Mucosa of rectum (tissue), 2 donors: Measurements from ENCODE around the gene ZMAT5.

Experiments
- H3K27ac ChIP-seq, 2 donors: one replicate each; pipeline ENCODE4 v1.7.0; 2013; ENCODE audit warnings: inconsistent platforms in 2 of 2, low read depth in 2 of 2, low read length in 2 of 2
- H3K27me3 ChIP-seq, 2 donors: one replicate each; pipeline ENCODE4 v1.7.0; 2013; ENCODE audit warnings: low read length in 2 of 2; ENCODE audit not compliant: control insufficient read depth in 2 of 2, insufficient read depth in 2 of 2
- H3K36me3 ChIP-seq, 2 donors: one replicate each; pipeline ENCODE4 v1.7.0; 2013; ENCODE audit warnings: low read length in 2 of 2; ENCODE audit not compliant: control insufficient read depth in 2 of 2, insufficient read depth in 2 of 2
- H3K4me1 ChIP-seq, 2 donors: one replicate each; pipeline ENCODE4 v1.7.0; 2013; ENCODE audit warnings: low read length in 2 of 2, mild to moderate bottlenecking in 1 of 2; ENCODE audit not compliant: control insufficient read depth in 2 of 2, insufficient read depth in 2 of 2
- H3K4me3 ChIP-seq, 2 donors: one replicate each; pipeline ENCODE4 v1.7.0; 2013; ENCODE audit warnings: low read length in 2 of 2
- H3K9ac ChIP-seq, 2 donors: one replicate each; pipeline ENCODE4 v1.7.0; 2013; ENCODE audit warnings: low read length in 2 of 2, low read depth in 1 of 2, mild to moderate bottlenecking in 1 of 2
- H3K9me3 ChIP-seq, 2 donors: one replicate each; pipeline ENCODE4 v1.7.0; 2013; ENCODE audit warnings: low read length in 2 of 2; ENCODE audit not compliant: control insufficient read depth in 2 of 2
- donor health status: healthy.
- donor health status: Normal muscosa, but diverticular disease.

ZMAT5 gene

GRCh38 chr22:29804985-29805384 lies 38.2 kb upstream of the ZMAT5 start:
- Histone ChIP-seq H3K36me3 (peaks cover 73 to 78% of the 10 kb centered on the region in 2 donors), H3K9me3 (no peaks in the 10 kb centered on the region), H3K4me3 (no peak overlapping the region), H3K27ac (no peak overlapping the region), H3K9ac (no peak overlapping the region), H3K27me3 (no peaks in the 10 kb centered on the region), H3K4me1 (no peaks in the 10 kb centered on the region)

- no peak overlapping the region for H3K27ac ChIP-seq
- peaks cover 83 to 85% of the 10 kb centered on the region in 2 donors for H3K36me3 ChIP-seq
- no peaks in the 10 kb centered on the region for H3K9me3 ChIP-seq
- H3K4me3 ChIP-seq: no peak overlapping the region
- H3K4me1 ChIP-seq: peaks cover 6 to 8% of the 10 kb centered on the region in 2 donors
- no peaks in the 10 kb centered on the region for H3K27me3 ChIP-seq
- no peak overlapping the region for H3K9ac ChIP-seq
These were observed 36.4 kb upstream of the ZMAT5 start for GRCh38 chr22:29803190-29803589.

GRCh38 chr22:29801796-29802195 lies 35.0 kb upstream of the ZMAT5 start:
- Histone ChIP-seq H3K9ac (no peak overlapping the region), H3K27me3 (no peaks in the 10 kb centered on the region), H3K4me3 (no peak overlapping the region), H3K27ac (no peak overlapping the region), H3K4me1 (peaks cover 6 to 8% of the 10 kb centered on the region in 2 donors), H3K9me3 (no peaks in the 10 kb centered on the region), H3K36me3 (peaks cover 73 to 85% of the 10 kb centered on the region in 2 donors)

GRCh38 chr22:29801153-29801552 lies 34.3 kb upstream of the ZMAT5 start:
- Histone ChIP-seq H3K27ac (no peak overlapping the region), H3K27me3 (no peaks in the 10 kb centered on the region), H3K36me3 (peaks cover 70 to 85% of the 10 kb centered on the region in 2 donors), H3K4me1 (peaks cover 6 to 8% of the 10 kb centered on the region in 2 donors), H3K9ac (no peak overlapping the region), H3K4me3 (no peak overlapping the region), H3K9me3 (no peaks in the 10 kb centered on the region)

GRCh38 chr22:29799217-29799680 lies 32.4 kb upstream of the ZMAT5 start:
- Histone ChIP-seq H3K4me3 (peak overlapping the region in 1 of 2 donors; percentile 23), H3K9ac (no peak overlapping the region), H3K36me3 (peaks cover 55 to 72% of the 10 kb centered on the region in 2 donors), H3K9me3 (no peaks in the 10 kb centered on the region), H3K27ac (peak overlapping the region; percentile 55 to 56), H3K27me3 (no peaks in the 10 kb centered on the region), H3K4me1 (peaks cover 6 to 8% of the 10 kb centered on the region in 2 donors)

GRCh38 chr22:29798801-29799200 lies 32.0 kb upstream of the ZMAT5 start:
- Histone ChIP-seq H3K4me3 (peak overlapping the region in 1 of 2 donors; percentile 23), H3K9ac (no peak overlapping the region), H3K36me3 (peaks cover 51 to 67% of the 10 kb centered on the region in 2 donors), H3K27ac (peak overlapping the region; percentile 55 to 56), H3K9me3 (no peaks in the 10 kb centered on the region), H3K4me1 (peaks cover 6 to 8% of the 10 kb centered on the region in 2 donors), H3K27me3 (no peaks in the 10 kb centered on the region)

GRCh38 chr22:29798318-29798717 lies 31.5 kb upstream of the ZMAT5 start:
- Histone ChIP-seq H3K4me3 (no peak overlapping the region), H3K4me1 (peaks cover 6 to 8% of the 10 kb centered on the region in 2 donors), H3K36me3 (peaks cover 51 to 67% of the 10 kb centered on the region in 2 donors), H3K9ac (no peak overlapping the region), H3K27me3 (no peaks in the 10 kb centered on the region), H3K27ac (peak overlapping the region in 1 of 2 donors; percentile 56), H3K9me3 (no peaks in the 10 kb centered on the region)

GRCh38 chr22:29797351-29797750 lies 30.5 kb upstream of the ZMAT5 start:
- Histone ChIP-seq H3K27ac (no peak overlapping the region), H3K4me1 (peaks cover 6 to 8% of the 10 kb centered on the region in 2 donors), H3K9ac (no peak overlapping the region), H3K27me3 (no peaks in the 10 kb centered on the region), H3K9me3 (no peaks in the 10 kb centered on the region), H3K36me3 (peaks cover 59 to 74% of the 10 kb centered on the region in 2 donors), H3K4me3 (no peak overlapping the region)

GRCh38 chr22:29795663-29796062 lies 28.9 kb upstream of the ZMAT5 start:
- peaks cover 59 to 72% of the 10 kb centered on the region in 2 donors for H3K36me3 ChIP-seq
- no peaks in the 10 kb centered on the region for H3K9me3 ChIP-seq
- no peak overlapping the region for H3K9ac ChIP-seq
- no peaks in the 10 kb centered on the region for H3K27me3 ChIP-seq
- H3K27ac ChIP-seq: no peak overlapping the region
- H3K4me1 ChIP-seq: peaks cover 6 to 8% of the 10 kb centered on the region in 2 donors
- no peak overlapping the region for H3K4me3 ChIP-seq

- Histone ChIP-seq H3K4me3 (no peak overlapping the region), H3K36me3 (peaks cover 58 to 73% of the 10 kb centered on the region in 2 donors), H3K4me1 (peaks cover 0 to 2% of the 10 kb centered on the region in 2 donors), H3K27me3 (no peaks in the 10 kb centered on the region), H3K27ac (no peak overlapping the region), H3K9ac (no peak overlapping the region), H3K9me3 (no peaks in the 10 kb centered on the region)
These were observed 26.6 kb upstream of the ZMAT5 start for GRCh38 chr22:29793396-29793795.
